ENCODE measurements around the gene P2RY12. TPM values are rescaled to one million over a fixed set of nuclear protein-coding genes. Genes with fewer than 3 reads are reported as not detected.
A peak's percentile ranks its signal among the peaks of the same experiment; 100 is the strongest.

P2RY12 gene
- total and polyA plus RNA-seq, 7 donors = 0.13 to 1.1 (median 0.36) TPM; not detected in 1

- no peak overlapping the region for H3K27ac ChIP-seq
- no peaks in the 10 kb centered on the region for H3K9me3 ChIP-seq
- no peaks in the 10 kb centered on the region for H3K4me1 ChIP-seq
- no peak overlapping the region for H3K4me3 ChIP-seq
- 69 to 82% (median 73%) methylated on average over 6 of the region's 6 CpGs for WGBS, 3 donors
- no peak for TF ChIP-seq CTCF (IDR thresholded peaks at IDR 0.05)
- intact Hi-C loops (cut with DNase I) = no loop called here
- H3K27me3 ChIP-seq (ENCODE audit: insufficient read depth in 3 of 3, low read length in 2 of 3) = no peaks in the 10 kb centered on the region
- DNase-seq = no peak
- peak in 1 of 4 donors; percentile 17 for ATAC-seq
- no peaks in the 10 kb centered on the region for H3K36me3 ChIP-seq (ENCODE audit: insufficient read depth in 1 of 2, low read depth in 1 of 2)
These were observed 37.1 kb downstream of the P2RY12 start for GRCh38 chr3:151347432-151347831.

- TF ChIP-seq CTCF (IDR thresholded peaks at IDR 0.05) = no peak
- no peaks in the 10 kb centered on the region for H3K4me1 ChIP-seq
- no peaks in the 10 kb centered on the region for H3K27me3 ChIP-seq (ENCODE audit: insufficient read depth in 3 of 3, low read length in 2 of 3)
- ATAC-seq (no peak), DNase-seq (no peak)
- H3K27ac ChIP-seq = no peak overlapping the region
- peak overlapping the region; percentile 12 for H3K4me3 ChIP-seq
- WGBS, 3 donors = 68 to 73% (median 70%) methylated on average over 3 of the region's 3 CpGs
- intact Hi-C loops (cut with DNase I) = no loop called here
- no peaks in the 10 kb centered on the region for H3K36me3 ChIP-seq (ENCODE audit: insufficient read depth in 1 of 2, low read depth in 1 of 2)
- no peaks in the 10 kb centered on the region for H3K9me3 ChIP-seq
These were observed 38.3 kb downstream of the P2RY12 start for GRCh38 chr3:151346292-151346691.

GRCh38 chr3:151345859-151346258 lies 38.7 kb downstream of the P2RY12 start:
- H3K9me3 ChIP-seq = no peaks in the 10 kb centered on the region
- H3K4me3 ChIP-seq = peak overlapping the region; percentile 12
- ATAC-seq = no peak
- 40 to 41% (median 40%) methylated on average over 2 of the region's 2 CpGs for WGBS, 3 donors
- intact Hi-C loops (cut with DNase I) = no loop called here
- no peak for DNase-seq
- no peaks in the 10 kb centered on the region for H3K36me3 ChIP-seq (ENCODE audit: insufficient read depth in 1 of 2, low read depth in 1 of 2)
- H3K4me1 ChIP-seq = no peaks in the 10 kb centered on the region
- H3K27me3 ChIP-seq (ENCODE audit: insufficient read depth in 3 of 3, low read length in 2 of 3) = no peaks in the 10 kb centered on the region
- H3K27ac ChIP-seq = no peak overlapping the region
- no peak for TF ChIP-seq CTCF (IDR thresholded peaks at IDR 0.05)

GRCh38 chr3:151331696-151332095 lies 52.9 kb downstream of the P2RY12 start:
- Histone ChIP-seq H3K4me1 (no peaks in the 10 kb centered on the region), H3K36me3 (ENCODE audit: insufficient read depth in 1 of 2, low read depth in 1 of 2) (no peaks in the 10 kb centered on the region), H3K4me3 (no peak overlapping the region), H3K27me3 (ENCODE audit: insufficient read depth in 3 of 3, low read length in 2 of 3) (no peaks in the 10 kb centered on the region), H3K9me3 (no peaks in the 10 kb centered on the region), H3K27ac (no peak overlapping the region)
- TF ChIP-seq CTCF (IDR thresholded peaks at IDR 0.05) = no peak
- 45 to 68% (median 53%) methylated on average over 2 of the region's 2 CpGs for WGBS, 3 donors
- ATAC-seq (no peak), DNase-seq (no peak)
- intact Hi-C loops (cut with DNase I) = no loop called here

GRCh38 chr3:151330899-151331298 lies 53.7 kb downstream of the P2RY12 start:
- no peak for TF ChIP-seq CTCF (IDR thresholded peaks at IDR 0.05)
- no peak overlapping the region for H3K27ac ChIP-seq
- no peaks in the 10 kb centered on the region for H3K9me3 ChIP-seq
- intact Hi-C loops (cut with DNase I) = no loop called here
- no peaks in the 10 kb centered on the region for H3K4me1 ChIP-seq
- DNase-seq (no peak), ATAC-seq (no peak)
- no peak overlapping the region for H3K4me3 ChIP-seq
- no peaks in the 10 kb centered on the region for H3K27me3 ChIP-seq (ENCODE audit: insufficient read depth in 3 of 3, low read length in 2 of 3)
- no peaks in the 10 kb centered on the region for H3K36me3 ChIP-seq (ENCODE audit: insufficient read depth in 1 of 2, low read depth in 1 of 2)
